Measurements from ENCODE around the gene TMEM183A.

TMEM183A gene

GRCh38 chr1:203045336-203045735, 38.2 kb downstream of the TMEM183A start:
- DNase-seq, result no peak
- 96% methylated on average over 16 of the region's 17 CpGs for WGBS (ENCODE audit: insufficient coverage)
- POLR2A ChIA-PET, result no interaction called here
- H3K4me1 ChIP-seq (ENCODE audit: control extremely low read depth in 1 of 4, control insufficient read depth in 4 of 4, insufficient read depth in 4 of 4, low read length in 3 of 4), result peaks cover 0 to 7% (median 3%) of the 10 kb centered on the region in 4 experiments
- H3K4me3 ChIP-seq (ENCODE audit: control insufficient read depth in 1 of 7, extremely low read depth in 1 of 7, insufficient read depth in 4 of 7, low read depth in 2 of 7, low read length in 6 of 7), result no peak overlapping the region
- H3K36me3 ChIP-seq (ENCODE audit: control insufficient read depth in 4 of 4, insufficient read depth in 4 of 4, low read length in 3 of 4), result no peaks in the 10 kb centered on the region
- no peak overlapping the region for H3K27ac ChIP-seq (ENCODE audit: insufficient read depth in 1 of 2, low read depth in 1 of 2, low read length in 2 of 2, poor library complexity in 1 of 2, severe bottlenecking in 2 of 2)
- peaks cover 0 to 8% (median 0%) of the 10 kb centered on the region in 5 experiments for H3K27me3 ChIP-seq (replicated peaks in 2 of 5; ENCODE audit: control insufficient read depth in 4 of 5, insufficient read depth in 5 of 5, low read length in 4 of 5)
- no peaks in the 10 kb centered on the region for H3K9me3 ChIP-seq (ENCODE audit: control extremely low read depth in 1 of 5, control insufficient read depth in 4 of 5, insufficient read depth in 2 of 5, low read depth in 1 of 5, low read length in 4 of 5)
- CTCF ChIA-PET, result interaction anchor here (1.3 to 8.4 kb wide), 3 partner anchors 10 to 127 kb away, joined by 3 to 88 read pairs (median 4); no protein-coding TSS in a partner anchor

- Histone ChIP-seq H3K9me3 (ENCODE audit: control extremely low read depth in 1 of 5, control insufficient read depth in 4 of 5, insufficient read depth in 2 of 5, low read depth in 1 of 5, low read length in 4 of 5) (no peaks in the 10 kb centered on the region), H3K27ac (ENCODE audit: insufficient read depth in 1 of 2, low read depth in 1 of 2, low read length in 2 of 2, poor library complexity in 1 of 2, severe bottlenecking in 2 of 2) (no peak overlapping the region), H3K36me3 (ENCODE audit: control insufficient read depth in 4 of 4, insufficient read depth in 4 of 4, low read length in 3 of 4) (no peaks in the 10 kb centered on the region), H3K27me3 (replicated peaks in 2 of 5; ENCODE audit: control insufficient read depth in 4 of 5, insufficient read depth in 5 of 5, low read length in 4 of 5) (peaks cover 0 to 6% (median 0%) of the 10 kb centered on the region in 5 experiments), H3K4me3 (ENCODE audit: control insufficient read depth in 1 of 7, extremely low read depth in 1 of 7, insufficient read depth in 4 of 7, low read depth in 2 of 7, low read length in 6 of 7) (no peak overlapping the region), H3K4me1 (ENCODE audit: control extremely low read depth in 1 of 4, control insufficient read depth in 4 of 4, insufficient read depth in 4 of 4, low read length in 3 of 4) (peaks cover 0 to under 1% (median 0%) of the 10 kb centered on the region in 4 experiments)
- DNase-seq, result no peak
- WGBS (ENCODE audit: insufficient coverage), result 94% methylated on average over 15 of the region's 16 CpGs
- ChIA-PET POLR2A (interaction anchor here (0.9 kb wide), 1 partner anchor 16 kb away, joined by 3 read pairs; no protein-coding TSS in a partner anchor), CTCF (interaction anchor here (1.3 to 8.4 kb wide), 6 partner anchors 9 to 223 kb away, joined by 3 to 88 read pairs (median 4); no protein-coding TSS in a partner anchor)
Measured at GRCh38 chr1:203045821-203046594, 38.8 kb downstream of the TMEM183A start.

- Histone ChIP-seq H3K27ac (ENCODE audit: insufficient read depth in 1 of 2, low read depth in 1 of 2, low read length in 2 of 2, poor library complexity in 1 of 2, severe bottlenecking in 2 of 2) (no peak overlapping the region), H3K4me3 (ENCODE audit: control insufficient read depth in 1 of 7, extremely low read depth in 1 of 7, insufficient read depth in 4 of 7, low read depth in 2 of 7, low read length in 6 of 7) (no peak overlapping the region), H3K4me1 (ENCODE audit: control extremely low read depth in 1 of 4, control insufficient read depth in 4 of 4, insufficient read depth in 4 of 4, low read length in 3 of 4) (peaks cover 0 to 7% (median 2%) of the 10 kb centered on the region in 4 experiments), H3K27me3 (replicated peaks in 2 of 5; ENCODE audit: control insufficient read depth in 4 of 5, insufficient read depth in 5 of 5, low read length in 4 of 5) (peaks cover 0 to 11% (median 0%) of the 10 kb centered on the region in 5 experiments), H3K36me3 (ENCODE audit: control insufficient read depth in 4 of 4, insufficient read depth in 4 of 4, low read length in 3 of 4) (no peaks in the 10 kb centered on the region), H3K9me3 (ENCODE audit: control extremely low read depth in 1 of 5, control insufficient read depth in 4 of 5, insufficient read depth in 2 of 5, low read depth in 1 of 5, low read length in 4 of 5) (no peaks in the 10 kb centered on the region)
- DNase-seq, result peak in 2 of 3 donors; percentile 43 to 55
- ChIA-PET POLR2A (no interaction called here), CTCF (interaction anchor here (1.4 to 1.9 kb wide), 6 partner anchors 9 to 222 kb away, joined by 3 to 6 read pairs (median 4); no protein-coding TSS in a partner anchor)
- WGBS (ENCODE audit: insufficient coverage), result 80% methylated on average over 15 of the region's 15 CpGs
Measured at GRCh38 chr1:203046984-203047630, 39.9 kb downstream of the TMEM183A start.

GRCh38 chr1:203048086-203048485, 40.9 kb downstream of the TMEM183A start:
- H3K27me3 ChIP-seq (replicated peaks in 2 of 5; ENCODE audit: control insufficient read depth in 4 of 5, insufficient read depth in 5 of 5, low read length in 4 of 5), result peaks cover 0 to 13% (median 0%) of the 10 kb centered on the region in 5 experiments
- WGBS (ENCODE audit: insufficient coverage), result 94% methylated on average over 10 of the region's 11 CpGs
- H3K4me3 ChIP-seq (ENCODE audit: control insufficient read depth in 1 of 7, extremely low read depth in 1 of 7, insufficient read depth in 4 of 7, low read depth in 2 of 7, low read length in 6 of 7), result no peak overlapping the region
- no peak overlapping the region for H3K27ac ChIP-seq (ENCODE audit: insufficient read depth in 1 of 2, low read depth in 1 of 2, low read length in 2 of 2, poor library complexity in 1 of 2, severe bottlenecking in 2 of 2)
- CTCF ChIA-PET, result interaction anchor here (1.4 to 2.0 kb wide), 5 partner anchors 8 to 221 kb away, joined by 3 to 9 read pairs (median 6); no protein-coding TSS in a partner anchor
- no peaks in the 10 kb centered on the region for H3K36me3 ChIP-seq (ENCODE audit: control insufficient read depth in 4 of 4, insufficient read depth in 4 of 4, low read length in 3 of 4)
- peaks cover 0 to 7% (median 2%) of the 10 kb centered on the region in 4 experiments for H3K4me1 ChIP-seq (ENCODE audit: control extremely low read depth in 1 of 4, control insufficient read depth in 4 of 4, insufficient read depth in 4 of 4, low read length in 3 of 4)
- DNase-seq, result no peak
- POLR2A ChIA-PET, result no interaction called here
- no peaks in the 10 kb centered on the region for H3K9me3 ChIP-seq (ENCODE audit: control extremely low read depth in 1 of 5, control insufficient read depth in 4 of 5, insufficient read depth in 2 of 5, low read depth in 1 of 5, low read length in 4 of 5)

GRCh38 chr1:203048555-203049051, 41.4 kb downstream of the TMEM183A start:
- CTCF ChIA-PET, result interaction anchor here (1.6 to 2.0 kb wide), 2 partner anchors 9 to 79 kb away, joined by 5 to 9 read pairs; partner anchors contain the start of gene ADORA1
- H3K36me3 ChIP-seq (ENCODE audit: control insufficient read depth in 4 of 4, insufficient read depth in 4 of 4, low read length in 3 of 4), result no peaks in the 10 kb centered on the region
- H3K27me3 ChIP-seq (replicated peaks in 2 of 5; ENCODE audit: control insufficient read depth in 4 of 5, insufficient read depth in 5 of 5, low read length in 4 of 5), result peaks cover 0 to 10% (median 0%) of the 10 kb centered on the region in 5 experiments
- DNase-seq, result no peak
- peaks cover 0 to 7% (median 2%) of the 10 kb centered on the region in 4 experiments for H3K4me1 ChIP-seq (ENCODE audit: control extremely low read depth in 1 of 4, control insufficient read depth in 4 of 4, insufficient read depth in 4 of 4, low read length in 3 of 4)
- POLR2A ChIA-PET, result no interaction called here
- H3K4me3 ChIP-seq (ENCODE audit: control insufficient read depth in 1 of 7, extremely low read depth in 1 of 7, insufficient read depth in 4 of 7, low read depth in 2 of 7, low read length in 6 of 7), result no peak overlapping the region
- 95% methylated on average over 19 of the region's 23 CpGs for WGBS (ENCODE audit: insufficient coverage)
- no peak overlapping the region for H3K27ac ChIP-seq (ENCODE audit: insufficient read depth in 1 of 2, low read depth in 1 of 2, low read length in 2 of 2, poor library complexity in 1 of 2, severe bottlenecking in 2 of 2)
- H3K9me3 ChIP-seq (ENCODE audit: control extremely low read depth in 1 of 5, control insufficient read depth in 4 of 5, insufficient read depth in 2 of 5, low read depth in 1 of 5, low read length in 4 of 5), result no peaks in the 10 kb centered on the region

- Histone ChIP-seq H3K27ac (ENCODE audit: insufficient read depth in 1 of 2, low read depth in 1 of 2, low read length in 2 of 2, poor library complexity in 1 of 2, severe bottlenecking in 2 of 2) (no peak overlapping the region), H3K36me3 (ENCODE audit: control insufficient read depth in 4 of 4, insufficient read depth in 4 of 4, low read length in 3 of 4) (no peaks in the 10 kb centered on the region), H3K4me1 (ENCODE audit: control extremely low read depth in 1 of 4, control insufficient read depth in 4 of 4, insufficient read depth in 4 of 4, low read length in 3 of 4) (peaks cover 0 to 7% (median 2%) of the 10 kb centered on the region in 4 experiments), H3K9me3 (ENCODE audit: control extremely low read depth in 1 of 5, control insufficient read depth in 4 of 5, insufficient read depth in 2 of 5, low read depth in 1 of 5, low read length in 4 of 5) (no peaks in the 10 kb centered on the region), H3K27me3 (replicated peaks in 2 of 5; ENCODE audit: control insufficient read depth in 4 of 5, insufficient read depth in 5 of 5, low read length in 4 of 5) (peaks cover 0 to 9% (median 0%) of the 10 kb centered on the region in 5 experiments), H3K4me3 (ENCODE audit: control insufficient read depth in 1 of 7, extremely low read depth in 1 of 7, insufficient read depth in 4 of 7, low read depth in 2 of 7, low read length in 6 of 7) (no peak overlapping the region)
- ChIA-PET POLR2A (no interaction called here), CTCF (interaction anchor here (1.6 to 2.0 kb wide), 2 partner anchors 9 to 79 kb away, joined by 5 to 9 read pairs; partner anchors contain the start of gene ADORA1)
- 100% methylated on average over 4 of the region's 4 CpGs for WGBS (ENCODE audit: insufficient coverage)
- no peak for DNase-seq
Measured at GRCh38 chr1:203049077-203049476, 41.9 kb downstream of the TMEM183A start.
